ENCODE results near the gene TARBP1. TPM values are rescaled to one million over a fixed set of nuclear protein-coding genes. Genes with fewer than 3 reads are reported as not detected.

The TARBP1 gene
- total RNA-seq, 1 donor from 2014 or later = 59.9 TPM

- no peak for DNase-seq (ENCODE audit: low spot score)
Measured at GRCh38 chr1:234484991-234485739, 6.2 kb upstream of the TARBP1 start.

DNA sequence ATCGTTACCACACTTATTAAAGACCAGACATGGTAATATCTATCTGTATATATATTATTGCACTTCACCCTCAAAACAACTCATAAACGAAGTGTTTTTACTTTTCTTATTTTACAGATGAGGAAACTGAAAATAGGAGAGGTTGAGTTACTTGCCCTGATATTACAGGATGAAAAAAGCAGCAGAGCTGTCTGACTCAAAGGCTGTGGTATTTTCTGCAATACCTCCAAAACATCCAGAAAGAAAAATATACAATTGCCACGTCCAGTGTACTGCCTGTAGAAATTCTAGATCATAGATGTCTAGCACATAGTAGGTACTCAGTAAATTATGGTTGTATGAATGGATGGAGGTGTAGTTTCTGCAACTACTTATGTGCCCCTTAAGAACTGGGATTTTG lies 5.2 kb upstream of the TARBP1 start:
- DNase-seq (ENCODE audit: low spot score) = no peak

- no peak for DNase-seq (ENCODE audit: low spot score)
Measured at GRCh38 chr1:234481771-234482170, 2.8 kb upstream of the TARBP1 start.

GRCh38 chr1:234479866-234480265 lies 887 bp upstream of the TARBP1 start:
- DNase-seq (ENCODE audit: low spot score) = no peak

DNA sequence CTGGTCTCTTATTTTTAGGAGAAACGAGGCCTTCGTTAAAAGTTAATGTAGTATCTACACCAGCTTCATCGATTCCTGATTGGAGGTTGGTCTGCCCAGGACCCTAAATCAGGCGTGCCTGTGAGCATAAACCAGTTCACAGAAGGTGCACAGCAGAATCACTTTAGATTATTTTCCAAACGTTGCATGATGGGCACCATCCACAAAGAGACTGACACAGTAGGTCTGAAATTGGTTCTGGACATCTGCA lies 256 bp upstream of the TARBP1 start:
- DNase-seq (ENCODE audit: low spot score) = no peak

DNA sequence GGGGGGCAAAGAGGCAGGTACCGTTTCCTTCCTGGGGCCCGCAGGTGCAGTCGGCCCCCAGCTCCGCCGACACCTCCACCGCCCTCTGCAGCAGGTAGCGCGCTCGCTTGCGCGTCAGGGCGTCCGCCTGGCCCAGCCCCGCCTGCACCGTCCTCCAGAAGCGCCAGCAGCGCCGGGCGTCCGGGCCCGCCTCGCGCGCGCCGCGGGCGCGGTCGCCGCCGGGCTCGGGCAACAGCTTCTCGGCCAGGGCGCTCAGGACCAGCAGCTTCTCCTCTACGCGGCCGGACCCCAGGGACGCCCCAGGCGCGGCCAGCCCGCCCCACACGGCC lies 863 bp downstream of the TARBP1 start:
- peak; percentile 66 for DNase-seq (ENCODE audit: low spot score)

DNA sequence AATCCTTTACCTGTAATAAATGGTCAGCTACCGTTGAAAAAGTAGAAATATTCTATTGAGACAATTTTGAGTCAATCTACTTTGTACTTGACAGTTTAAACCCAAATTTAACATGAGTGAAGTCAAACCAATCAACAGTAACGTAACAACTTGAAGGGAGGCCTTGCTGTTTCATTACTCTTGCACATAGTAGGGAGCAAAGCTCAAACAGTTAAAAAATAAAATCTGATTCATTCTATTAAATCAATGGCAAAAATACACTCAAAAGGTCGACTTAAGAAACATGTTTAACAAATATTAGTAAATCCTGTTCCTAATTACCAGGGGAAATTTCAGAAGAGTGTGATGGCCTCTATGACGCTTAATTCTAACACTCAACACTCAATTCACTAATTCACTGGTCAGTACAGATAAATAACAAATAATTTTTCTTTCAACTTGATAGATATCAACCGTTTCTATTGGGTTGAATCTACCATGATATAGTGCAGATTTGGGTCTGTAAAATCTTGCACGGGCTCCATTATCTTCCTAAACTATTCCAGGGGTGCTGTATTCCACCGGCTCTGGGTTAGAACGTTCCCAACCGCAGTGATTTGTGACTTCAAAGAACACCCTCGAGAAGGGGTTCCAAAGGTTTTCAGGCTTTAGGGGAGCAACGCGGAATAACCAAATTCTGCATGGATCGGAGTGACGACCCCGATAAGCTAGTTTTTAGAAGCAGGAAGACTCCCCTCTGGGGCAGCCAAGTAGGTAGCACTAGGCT lies 1.4 kb downstream of the TARBP1 start:
- DNase-seq (ENCODE audit: low spot score) = no peak

GRCh38 chr1:234476172-234476571 lies 2.8 kb downstream of the TARBP1 start:
- no peak for DNase-seq (ENCODE audit: low spot score)

- DNase-seq (ENCODE audit: low spot score) = no peak
Measured at GRCh38 chr1:234475167-234475793, 3.7 kb downstream of the TARBP1 start.

- no peak for DNase-seq (ENCODE audit: low spot score)
Measured at GRCh38 chr1:234474375-234474774, 4.6 kb downstream of the TARBP1 start.

- no peak for DNase-seq (ENCODE audit: low spot score)
Measured at GRCh38 chr1:234473118-234473517, 5.9 kb downstream of the TARBP1 start.

DNA sequence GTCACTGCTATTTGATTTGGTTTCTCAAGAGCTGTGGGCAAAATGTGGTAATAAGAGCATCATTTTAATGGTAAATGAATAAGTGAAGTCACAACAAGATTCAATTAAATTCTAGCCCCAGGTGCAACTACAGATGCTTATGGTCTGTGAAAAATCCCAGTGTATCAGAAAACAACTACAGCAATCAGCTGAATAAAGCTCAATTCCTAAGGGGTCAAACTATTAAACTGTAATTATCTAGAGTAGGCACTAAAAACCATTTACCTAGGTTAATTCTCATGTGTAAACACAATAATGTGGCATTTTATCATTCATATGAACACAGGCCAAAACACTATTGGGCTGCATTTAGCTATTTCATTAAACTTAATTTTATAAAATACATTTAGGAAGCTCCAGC lies 9.6 kb downstream of the TARBP1 start:
- DNase-seq (ENCODE audit: low spot score) = no peak

- DNase-seq (ENCODE audit: low spot score) = no peak
Measured at GRCh38 chr1:234468580-234468979, 10.4 kb downstream of the TARBP1 start.

GRCh38 chr1:234467821-234468220 lies 11.2 kb downstream of the TARBP1 start:
- no peak for DNase-seq (ENCODE audit: low spot score)

GRCh38 chr1:234466945-234467344 lies 12.0 kb downstream of the TARBP1 start:
- DNase-seq (ENCODE audit: low spot score) = no peak

- DNase-seq (ENCODE audit: low spot score) = no peak
Measured at GRCh38 chr1:234463749-234464148, 15.2 kb downstream of the TARBP1 start.

- no peak for DNase-seq (ENCODE audit: low spot score)
Measured at GRCh38 chr1:234460652-234461051, 18.3 kb downstream of the TARBP1 start.

DNA sequence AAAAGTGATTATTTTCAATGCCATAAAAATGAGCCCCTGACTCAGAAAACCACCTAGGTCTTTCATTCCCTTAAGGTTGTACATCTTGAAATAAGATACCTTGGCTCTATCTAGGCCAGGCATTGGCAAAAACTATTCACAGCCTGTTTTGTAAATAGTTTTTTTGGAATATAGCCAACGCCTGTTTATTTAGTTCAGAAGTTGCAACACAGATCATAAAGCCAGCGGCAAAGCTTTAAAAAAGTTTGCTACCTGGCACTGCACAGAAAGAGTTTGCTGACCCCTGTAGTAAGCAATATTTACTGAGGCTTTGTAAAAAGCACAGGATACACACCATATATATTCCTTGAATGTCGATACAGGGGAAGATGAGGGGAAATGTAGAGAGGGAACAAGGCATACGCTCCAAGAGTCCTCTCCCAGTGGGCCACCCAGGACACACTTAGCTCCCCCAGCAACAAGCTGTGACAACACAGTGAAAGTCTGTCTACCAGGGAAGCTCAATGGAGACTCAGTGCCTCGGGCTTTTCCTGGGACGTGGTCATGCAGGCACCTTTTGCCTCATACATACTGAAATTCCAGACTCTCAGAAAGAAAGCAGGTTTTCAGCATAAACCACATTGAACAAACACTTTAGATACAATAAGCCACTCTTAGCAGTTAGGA lies 20.5 kb downstream of the TARBP1 start:
- no peak for DNase-seq (ENCODE audit: low spot score)

DNA sequence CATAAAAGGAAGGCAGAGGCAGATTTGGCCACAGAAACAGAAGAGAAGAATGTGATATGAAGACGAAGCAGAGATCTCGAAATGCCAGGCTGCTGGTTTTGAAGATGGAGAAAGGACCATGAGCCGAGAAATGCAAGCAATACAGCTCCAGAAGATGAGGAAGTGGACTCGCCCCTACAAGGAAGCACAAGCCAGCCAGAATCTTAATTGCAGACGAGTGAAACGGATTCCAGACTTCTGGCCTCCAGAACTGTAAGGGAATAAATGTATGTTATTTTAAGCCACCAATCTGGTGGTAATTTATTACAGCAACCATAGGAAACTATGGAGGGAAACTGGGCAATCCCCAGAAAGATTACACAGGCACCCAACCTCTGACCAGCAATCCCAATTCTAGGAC lies 24.1 kb downstream of the TARBP1 start:
- no peak for DNase-seq (ENCODE audit: low spot score)

GRCh38 chr1:234452406-234452965 lies 26.5 kb downstream of the TARBP1 start:
- no peak for DNase-seq (ENCODE audit: low spot score)

GRCh38 chr1:234440348-234440747 lies 38.6 kb downstream of the TARBP1 start:
- DNase-seq (ENCODE audit: low spot score) = no peak

DNA sequence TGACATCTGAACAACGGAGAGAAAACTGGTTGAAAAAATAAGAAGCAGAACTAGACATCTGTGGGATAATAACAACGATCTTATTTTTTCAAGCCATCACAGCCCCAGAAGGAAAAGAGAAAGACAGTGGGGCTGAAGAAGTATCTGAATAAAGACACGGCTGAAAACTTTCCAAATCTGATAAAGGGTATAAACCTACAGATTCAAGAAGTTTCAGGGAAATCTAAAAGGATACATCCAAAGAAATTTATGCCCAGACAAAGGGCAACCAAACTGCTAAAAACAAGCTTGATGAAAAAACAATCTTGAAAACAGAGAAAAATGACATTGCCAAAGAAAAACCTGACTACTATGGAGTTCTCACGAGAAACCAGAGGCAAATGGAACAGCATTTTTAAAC lies 40.4 kb downstream of the TARBP1 start:
- DNase-seq (ENCODE audit: low spot score) = no peak

Data from ureter (tissue), 1 donor.